NCI-H748 treated with DMSO at 0.1 percent for 48 hours (cell line): ENCODE measurements around the gene KRTAP5-11.
"Not testable (repeated sequence)": the region's sequence is repeated elsewhere in the genome, so short reads cannot be mapped to it uniquely, and the experiment has no call there.

Experiments used
- DNase-seq: peaks from one replicate; lab custom pipeline; 2025; lab: John Stamatoyannopoulos, UW

The KRTAP5-11 gene

DNA sequence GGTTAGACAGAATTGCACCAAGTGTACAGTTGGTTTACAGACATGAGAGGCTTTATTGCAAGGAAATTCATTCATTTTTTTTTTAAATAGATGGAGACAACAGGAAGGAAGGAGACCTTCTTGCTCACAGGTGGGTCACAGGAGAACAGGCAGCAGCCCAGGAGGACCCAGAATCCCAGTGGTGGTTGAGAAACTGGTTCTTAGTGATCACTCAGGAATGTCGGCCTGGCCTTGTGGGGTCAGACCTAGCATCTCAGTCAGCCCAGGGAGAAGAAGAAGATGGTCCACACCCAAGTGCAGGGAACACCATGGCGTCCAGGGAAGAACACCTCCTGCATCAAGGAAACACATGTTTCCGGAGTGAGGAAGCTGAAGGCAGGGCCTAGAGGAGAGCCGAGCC is 849 bp downstream of the KRTAP5-11 start:
- DNase-seq = no peak

- DNase-seq = peak; percentile 33
Observed at GRCh38 chr11:71580057-71581003, 2.3 kb downstream of the KRTAP5-11 start.

DNA sequence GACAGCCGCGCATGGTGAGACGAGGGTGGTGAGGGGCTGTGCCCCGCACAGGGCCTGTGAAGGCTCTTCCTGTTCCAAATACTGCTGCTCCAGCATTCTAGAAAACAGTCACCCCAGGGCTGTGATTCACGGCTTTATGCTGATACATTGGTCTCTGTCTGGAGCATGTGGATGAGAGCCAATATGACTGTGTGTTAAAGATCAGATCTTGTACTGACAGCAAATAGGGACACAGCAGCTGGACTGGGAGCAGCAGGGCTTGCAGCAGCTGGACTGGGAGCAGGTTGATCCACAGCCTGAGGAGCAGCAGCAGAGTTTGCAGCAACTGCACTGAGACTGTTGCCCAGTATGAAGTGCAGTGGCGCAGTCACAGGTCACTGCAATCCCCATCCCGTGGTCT is 3.2 kb downstream of the KRTAP5-11 start:
- not testable (repeated sequence) for DNase-seq

DNA sequence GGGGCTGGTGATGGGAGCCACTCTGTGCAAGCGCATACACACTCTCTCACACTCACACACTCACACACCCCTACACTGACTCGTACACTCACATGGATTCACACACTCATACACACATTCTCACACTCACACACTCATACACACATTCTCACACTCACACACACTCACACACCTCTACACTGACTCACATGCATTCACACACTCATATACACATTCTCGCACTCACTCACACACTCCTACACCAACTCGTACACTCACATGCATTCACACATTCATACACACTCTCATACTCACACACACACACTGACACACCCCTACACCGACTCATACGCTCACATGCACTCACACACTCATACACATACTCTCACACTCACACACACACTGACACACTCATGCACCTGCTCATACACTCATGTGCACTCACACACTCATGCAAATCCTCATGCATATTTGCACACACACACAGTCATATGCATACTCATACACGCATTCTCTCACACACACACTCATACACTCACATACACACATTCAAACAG is 5.1 kb downstream of the KRTAP5-11 start:
- DNase-seq = no peak

DNA sequence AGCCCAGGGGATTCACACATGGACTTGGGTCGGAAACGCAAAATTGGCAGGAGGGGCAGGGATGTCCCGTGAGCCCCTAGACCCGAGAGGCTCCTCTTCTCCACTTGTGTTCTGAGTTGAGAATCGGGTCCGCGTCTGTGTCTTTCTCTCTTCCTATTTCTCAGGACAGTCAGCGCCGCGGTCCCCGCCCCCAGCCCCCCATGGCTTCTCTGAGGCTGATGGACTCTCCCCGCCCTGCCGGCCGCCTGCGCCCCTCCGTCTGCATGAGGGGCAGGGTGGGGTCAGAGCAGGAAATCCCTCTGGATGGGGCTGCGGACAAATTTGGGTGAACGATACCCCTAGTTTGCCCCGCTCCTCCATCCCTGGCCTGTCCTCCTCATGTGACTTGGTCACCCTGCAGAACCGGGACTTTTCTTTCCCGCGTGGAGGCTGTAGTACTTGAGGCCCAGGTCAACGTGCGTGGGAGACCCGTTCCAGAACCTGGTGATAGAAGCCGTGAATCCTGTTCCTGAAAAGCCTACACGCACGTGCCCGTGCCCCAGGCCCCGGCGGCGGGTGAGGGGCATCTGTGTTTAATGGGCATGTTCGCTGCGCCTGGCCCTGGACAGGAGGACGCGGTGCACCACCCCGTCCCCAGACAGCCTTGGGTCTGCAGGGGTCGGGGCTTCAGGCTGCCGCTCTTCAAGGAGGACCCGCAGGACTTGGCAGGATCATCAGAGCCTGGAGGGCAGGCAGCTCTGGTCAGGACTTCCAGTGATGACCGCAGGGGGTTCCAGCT is 5.8 kb downstream of the KRTAP5-11 start:
- not testable (repeated sequence) for DNase-seq

DNA sequence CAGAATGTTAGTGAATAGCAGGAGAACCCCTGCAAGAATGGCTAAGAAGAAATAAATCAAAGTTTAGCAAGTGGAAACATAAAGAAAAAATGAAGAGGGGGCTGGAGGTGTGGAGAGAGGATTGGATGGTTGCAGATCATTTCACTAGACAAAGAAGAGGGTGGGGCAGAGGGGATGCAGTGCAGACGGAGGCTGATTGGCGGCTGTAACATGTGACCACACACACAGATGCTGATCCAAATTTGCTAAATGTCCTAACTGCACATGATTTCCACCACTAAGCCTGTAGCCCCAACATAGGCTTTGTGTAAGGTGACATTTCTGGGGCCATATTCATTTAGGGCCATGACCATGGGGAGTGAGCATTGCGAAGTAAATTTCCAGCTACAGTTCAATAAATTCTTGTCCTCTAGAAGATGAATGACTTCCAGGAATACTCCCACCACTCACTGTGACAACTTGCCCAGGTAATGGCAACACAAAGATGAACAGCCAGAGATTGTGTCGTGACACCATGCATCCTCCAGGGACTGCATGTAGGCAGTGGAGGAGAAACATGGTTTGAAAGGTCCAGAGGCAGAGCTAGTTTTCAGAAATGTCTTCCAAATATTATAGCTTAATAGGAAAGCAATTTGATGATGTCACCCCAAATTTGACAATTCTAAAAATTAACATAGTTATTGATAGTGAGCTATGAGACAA is 6.8 kb downstream of the KRTAP5-11 start:
- DNase-seq = no peak

GRCh38 chr11:71574418-71574817 is 8.3 kb downstream of the KRTAP5-11 start:
- no peak for DNase-seq

GRCh38 chr11:71572811-71573210 is 9.9 kb downstream of the KRTAP5-11 start:
- DNase-seq = no peak

- DNase-seq = not testable (repeated sequence)
Observed at GRCh38 chr11:71571101-71571850, 11.4 kb downstream of the KRTAP5-11 start.

- DNase-seq = no peak
Observed at GRCh38 chr11:71568704-71569349, 13.8 kb downstream of the KRTAP5-11 start.

GRCh38 chr11:71567633-71568032 is 15.0 kb downstream of the KRTAP5-11 start:
- not testable (repeated sequence) for DNase-seq

DNA sequence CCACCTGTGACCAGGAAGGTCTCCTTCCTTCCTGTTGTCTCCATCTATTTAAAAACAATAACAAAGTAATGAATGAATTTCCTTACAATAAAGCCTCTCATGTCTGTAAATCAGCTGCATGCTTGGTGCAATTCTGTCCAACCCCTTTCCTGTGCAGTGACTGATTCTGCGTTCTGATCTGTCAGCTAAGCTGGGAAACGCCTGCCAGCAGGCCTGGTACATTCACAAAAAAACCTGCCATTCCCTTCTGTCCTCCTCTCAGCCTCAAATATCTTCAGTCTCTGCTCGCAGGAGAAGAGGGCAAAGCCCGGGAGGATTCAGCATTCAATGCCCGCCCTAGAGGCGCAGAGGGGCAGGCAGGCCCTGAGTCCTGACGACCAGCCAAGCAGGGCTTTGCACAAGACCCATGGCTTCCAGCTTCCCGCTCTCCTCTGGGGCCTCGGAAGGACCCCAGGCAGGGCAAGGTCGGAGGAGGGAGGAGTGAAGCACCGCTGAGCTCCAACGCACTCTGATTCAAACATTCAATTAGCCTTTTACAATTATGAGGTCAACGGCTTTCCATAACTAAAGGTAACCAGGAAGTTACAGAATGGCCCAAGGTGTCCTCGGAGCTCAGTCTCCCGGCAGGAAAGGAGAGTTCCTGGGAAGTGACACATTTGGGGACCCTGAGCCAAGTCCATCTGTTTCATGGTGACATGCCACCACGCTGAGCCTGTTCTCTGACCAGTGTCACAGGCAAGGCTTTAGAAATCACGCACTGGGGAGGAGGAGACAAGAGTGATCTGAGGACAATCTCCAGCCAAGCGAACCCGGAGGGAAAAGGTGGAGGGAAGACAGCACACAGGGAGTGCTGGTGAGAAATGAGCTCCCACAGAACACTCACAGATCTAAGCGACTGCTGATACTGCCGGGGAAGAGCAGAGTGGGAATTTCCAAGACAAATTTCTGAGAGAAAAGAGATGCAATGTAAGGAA is 15.8 kb downstream of the KRTAP5-11 start:
- DNase-seq = not testable (repeated sequence)

- no peak for DNase-seq
Observed at GRCh38 chr11:71566081-71566620, 16.5 kb downstream of the KRTAP5-11 start.

- no peak for DNase-seq
Observed at GRCh38 chr11:71565263-71565662, 17.4 kb downstream of the KRTAP5-11 start, which contains the start of gene KRTAP5-10. Gene KRTAP5-10 (plus strand): TSS chr11:71565563. CDS start chr11:71565588, 25 bp downstream.

DNA sequence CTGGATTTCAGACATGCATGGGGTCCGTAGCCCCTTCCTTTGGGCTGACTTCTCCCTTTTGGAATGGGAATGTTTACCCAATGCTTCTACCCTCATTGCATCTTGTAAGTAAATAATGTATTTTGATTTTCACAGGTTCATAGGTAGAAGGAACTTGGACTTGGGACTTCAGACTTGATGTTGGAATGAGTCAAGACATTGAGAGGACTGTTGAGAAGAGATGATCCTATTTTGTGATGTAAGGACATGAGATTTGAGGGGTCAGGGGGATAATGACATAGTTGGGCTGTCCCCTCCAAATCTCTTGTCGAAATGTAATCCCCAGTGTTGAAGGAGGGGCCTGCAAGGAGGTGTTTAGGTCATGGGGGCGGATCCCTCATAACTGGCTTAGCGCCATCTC is 18.2 kb downstream of the KRTAP5-11 start:
- DNase-seq = no peak

GRCh38 chr11:71563406-71563805 is 19.3 kb downstream of the KRTAP5-11 start:
- no peak for DNase-seq

DNA sequence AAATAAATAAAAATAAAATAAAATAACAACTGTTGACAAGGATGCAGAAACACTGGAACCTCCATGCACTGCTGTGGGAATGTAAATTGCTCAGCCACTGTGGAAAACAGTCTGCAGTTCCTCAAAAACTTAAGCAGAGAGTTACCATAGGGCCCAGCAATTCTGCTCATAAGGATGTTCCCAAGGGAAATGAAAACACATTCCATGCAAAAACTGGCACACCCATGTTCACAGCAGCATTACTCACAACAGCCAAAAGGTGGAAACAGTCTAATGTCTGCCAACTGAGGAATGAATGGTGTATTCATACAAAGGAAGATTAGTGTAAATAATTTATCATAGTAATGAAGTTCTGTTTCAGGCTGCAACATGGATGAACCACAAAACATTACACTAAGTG is 20.6 kb downstream of the KRTAP5-11 start:
- no peak for DNase-seq

- no peak for DNase-seq
Observed at GRCh38 chr11:71558996-71559395, 23.7 kb downstream of the KRTAP5-11 start.

GRCh38 chr11:71557257-71557656 is 25.4 kb downstream of the KRTAP5-11 start:
- no peak for DNase-seq
